Naive thymus-derived CD4-positive, alpha-beta T cell (primary cell): ENCODE data around the gene HERC3. TPM values are rescaled to one million over a fixed set of nuclear protein-coding genes. Genes with fewer than 3 reads are reported as not detected.

Experiments
- ATAC-seq: fragments of 150-1000 bp; cut with Tn5 transposase; 2 replicates; pipeline ENCODE4 v1.10.0; 2021; ENCODE audit warnings: mild to moderate bottlenecking, moderate library complexity
- CTCF ChIA-PET: fragments of 350-600 bp; sonication (Branson Sonifier 250); formaldehyde crosslinking; loops from one replicate; lab custom pipeline; 2021; ENCODE audit warnings: antibody characterized with exemption; lab: Charles Lee
- POLR2A ChIA-PET: fragments of 350-600 bp; sonication (Branson Sonifier 250); formaldehyde crosslinking; loops from one replicate; lab custom pipeline; 2021; ENCODE audit warnings: antibody characterized with exemption, inconsistent platforms; lab: Charles Lee
- DNase-seq, 9 donors: peaks; one replicate each; pipeline versions ENCODE4 v3.0.0 to v3.0.0-alpha.2; 2020 to 2022; ENCODE audit warnings: mixed read lengths in 1 of 9
- H3K27ac ChIP-seq: one replicate; pipeline ENCODE4 v1.7.0; 2013; ENCODE audit warnings: mild to moderate bottlenecking, low read depth, low read length, moderate library complexity
- H3K27me3 ChIP-seq, 2 donors: one replicate each; pipeline ENCODE4 v1.7.0; 2013; ENCODE audit warnings: low read length in 2 of 2, mild to moderate bottlenecking in 2 of 2, moderate library complexity in 2 of 2; ENCODE audit not compliant: control insufficient read depth in 2 of 2, insufficient read depth in 2 of 2
- H3K36me3 ChIP-seq, 3 experiments: 1 replicate in 2 of 3; 2 replicates in 1 of 3; pipeline ENCODE4 v1.7.0; 2013; ENCODE audit warnings: low read length in 3 of 3, mild to moderate bottlenecking in 3 of 3, moderate library complexity in 1 of 3; ENCODE audit not compliant: insufficient read depth in 3 of 3, control insufficient read depth in 2 of 3
- H3K4me1 ChIP-seq, 2 donors: one replicate each; pipeline ENCODE4 v1.7.0; 2013; ENCODE audit warnings: low read length in 2 of 2, mild to moderate bottlenecking in 2 of 2, moderate library complexity in 1 of 2; ENCODE audit not compliant: control insufficient read depth in 2 of 2, insufficient read depth in 2 of 2
- H3K4me3 ChIP-seq: 2 replicates; pipeline ENCODE4 v1.7.0; 2013; ENCODE audit warnings: mild to moderate bottlenecking, low read length
- H3K9me3 ChIP-seq, 3 experiments: 1 replicate in 2 of 3; 2 replicates in 1 of 3; pipeline ENCODE4 v1.7.0; 2013; ENCODE audit warnings: low read length in 3 of 3; ENCODE audit not compliant: control insufficient read depth in 2 of 3
- H3K27ac Mint-ChIP-seq, 9 donors: one replicate each; pipeline ENCODE4 v1.8.0; 2020 to 2022; ENCODE audit warnings: mixed read lengths in 9 of 9, mild to moderate bottlenecking in 8 of 9, moderate library complexity in 5 of 9, inconsistent platforms in 2 of 9
- H3K27me3 Mint-ChIP-seq, 5 donors: one replicate each; pipeline ENCODE4 v1.8.0; 2021 to 2022; ENCODE audit warnings: mixed read lengths in 5 of 5, mild to moderate bottlenecking in 1 of 5
- H3K36me3 Mint-ChIP-seq, 5 donors: one replicate each; pipeline ENCODE4 v1.8.0; 2020 to 2022; ENCODE audit warnings: mixed read lengths in 5 of 5, mild to moderate bottlenecking in 3 of 5, inconsistent platforms in 1 of 5
- H3K4me1 Mint-ChIP-seq, 7 donors: one replicate each; pipeline ENCODE4 v1.8.0; 2020 to 2022; ENCODE audit warnings: mixed read lengths in 7 of 7, mild to moderate bottlenecking in 3 of 7, inconsistent platforms in 1 of 7
- H3K4me3 Mint-ChIP-seq, 10 donors: one replicate each; pipeline ENCODE4 v1.8.0; 2020 to 2022; ENCODE audit warnings: mild to moderate bottlenecking in 10 of 10, mixed read lengths in 10 of 10, moderate library complexity in 6 of 10, inconsistent platforms in 2 of 10
- H3K9me3 Mint-ChIP-seq, 11 donors: one replicate each; pipeline ENCODE4 v1.8.0; 2020 to 2022; ENCODE audit warnings: mixed read lengths in 11 of 11, mild to moderate bottlenecking in 4 of 11, inconsistent platforms in 1 of 11, moderate library complexity in 1 of 11
- intact Hi-C, 2 donors: fragments of 100-400 bp; cut with micrococcal nuclease; formaldehyde crosslinking; loops; one replicate each; pipeline ENCODE4 v1.15.1; 2023
- polyA plus RNA-seq, 2 donors: library from polyadenylated mRNA; unstranded; fragments of 300-500 nt; fragmentation: Illumina TruSeq; gene quantifications; one replicate each; pipeline ENCODE4 v1.2.3, GENCODE V29; 2021
- total RNA-seq, 6 experiments: library from RNA in 5 of 6; stranded (reverse) in 5 of 6; gene quantifications; 1 replicate in 5 of 6; 2 replicates in 1 of 6; pipeline ENCODE4 v1.2.3 and lab custom pipeline; 2021 to 2026

HERC3 gene
- total and polyA plus RNA-seq, 7 experiments from 2014 or later = 38.1 to 130 (median 101) TPM

DNA sequence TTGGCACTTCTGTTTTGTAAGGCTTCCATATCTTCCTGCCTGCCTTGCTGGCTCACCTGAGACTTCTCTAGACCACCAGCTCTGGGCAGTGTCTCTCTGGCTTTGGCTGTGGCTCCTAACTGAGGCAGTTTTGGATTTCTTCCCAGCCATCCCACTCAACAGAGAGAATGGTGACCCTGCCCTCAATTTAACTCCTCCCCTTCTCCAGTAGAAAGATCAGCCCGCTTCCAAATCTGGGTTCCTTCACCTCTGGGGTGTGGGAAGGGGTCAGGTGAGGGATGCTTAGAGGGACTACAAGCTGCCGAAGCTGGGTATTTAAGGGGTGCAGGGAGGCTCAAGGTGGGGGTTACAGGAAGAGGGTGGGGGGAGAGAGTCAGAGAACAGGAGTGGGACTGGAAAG is 81.6 kb downstream of the HERC3 start:
- peaks cover 0 to 9% (median 7%) of the 10 kb centered on the region in 7 donors for H3K4me1 Mint-ChIP-seq
- no peak for ATAC-seq
- Histone ChIP-seq H3K9me3 (no peaks in the 10 kb centered on the region), H3K27me3 (no peaks in the 10 kb centered on the region), H3K4me1 (no peaks in the 10 kb centered on the region), H3K36me3 (peaks cover 11 to 71% (median 16%) of the 10 kb centered on the region in 3 experiments), H3K4me3 (no peak overlapping the region), H3K27ac (no peak overlapping the region)
- intact Hi-C loops = loop anchor here (1.0 to 2.0 kb wide), 3 partner anchors 15 to 355 kb away; no protein-coding TSS in a partner anchor
- H3K4me3 Mint-ChIP-seq = no peak overlapping the region
- no peaks in the 10 kb centered on the region for H3K27me3 Mint-ChIP-seq
- ChIA-PET CTCF (interaction anchor here (0.6 to 1.3 kb wide), 5 partner anchors 11 to 1480 kb away, joined by 3 to 5 read pairs (median 3); no protein-coding TSS in a partner anchor), POLR2A (no interaction called here)
- DNase-seq = no peak
- peaks cover 15 to 53% (median 24%) of the 10 kb centered on the region in 5 donors for H3K36me3 Mint-ChIP-seq
- H3K27ac Mint-ChIP-seq = no peak overlapping the region
- H3K9me3 Mint-ChIP-seq = no peaks in the 10 kb centered on the region

DNA sequence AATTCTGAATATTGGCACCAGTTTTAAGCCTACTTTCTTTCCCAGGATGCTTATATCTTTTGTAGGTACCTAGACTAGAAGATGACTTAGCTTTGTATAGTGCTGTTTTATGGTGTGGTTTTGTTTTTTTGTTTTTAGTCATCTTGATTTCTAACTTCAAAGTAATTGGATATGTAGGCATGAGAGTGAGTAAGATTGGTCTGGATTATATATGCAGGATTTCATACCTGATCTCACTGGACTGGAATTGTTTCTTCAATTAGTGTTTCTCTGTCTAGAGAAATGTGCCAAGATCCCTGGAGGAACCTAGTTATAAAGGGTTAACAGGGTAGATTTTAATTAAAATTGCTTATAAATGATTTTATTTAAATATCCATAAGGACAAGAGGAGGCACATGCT is 82.3 kb downstream of the HERC3 start:
- no peaks in the 10 kb centered on the region for H3K9me3 Mint-ChIP-seq
- peaks cover 0 to 9% (median 7%) of the 10 kb centered on the region in 7 donors for H3K4me1 Mint-ChIP-seq
- no peak for DNase-seq
- no peaks in the 10 kb centered on the region for H3K27me3 ChIP-seq
- no peaks in the 10 kb centered on the region for H3K9me3 ChIP-seq
- ChIA-PET POLR2A (no interaction called here), CTCF (no interaction called here)
- H3K27me3 Mint-ChIP-seq = no peaks in the 10 kb centered on the region
- ATAC-seq = no peak
- no peak overlapping the region for H3K4me3 Mint-ChIP-seq
- H3K27ac Mint-ChIP-seq = peak overlapping the region in 2 of 9 donors; percentile 36 to 65
- H3K36me3 Mint-ChIP-seq = peaks cover 21 to 54% (median 31%) of the 10 kb centered on the region in 5 donors
- H3K4me1 ChIP-seq = no peaks in the 10 kb centered on the region
- peaks cover 7 to 71% (median 17%) of the 10 kb centered on the region in 3 experiments for H3K36me3 ChIP-seq
- no peak overlapping the region for H3K4me3 ChIP-seq
- H3K27ac ChIP-seq = no peak overlapping the region
- intact Hi-C loops = no loop called here

DNA sequence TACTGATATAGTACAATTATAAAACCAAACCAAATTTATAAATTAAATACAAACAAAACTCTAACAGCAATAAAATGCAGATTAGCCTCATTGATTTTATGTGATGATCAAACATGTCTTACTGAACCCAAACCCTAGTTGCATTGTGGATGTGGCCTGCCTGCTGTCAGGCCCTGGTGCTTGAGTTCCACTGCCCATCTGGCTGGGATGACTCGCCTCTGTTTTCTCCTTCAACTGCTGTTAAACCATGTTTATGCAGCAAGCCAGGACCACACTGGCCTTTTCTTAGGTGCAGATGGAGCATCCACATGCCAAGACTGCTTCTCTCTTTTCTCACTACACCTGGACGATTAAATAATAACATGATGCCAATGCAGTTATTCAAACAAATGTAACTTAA is 82.7 kb downstream of the HERC3 start:
- no peaks in the 10 kb centered on the region for H3K27me3 Mint-ChIP-seq
- H3K4me1 ChIP-seq = no peaks in the 10 kb centered on the region
- peaks cover 10 to 71% (median 21%) of the 10 kb centered on the region in 3 experiments for H3K36me3 ChIP-seq
- peaks cover 0 to 9% (median 7%) of the 10 kb centered on the region in 7 donors for H3K4me1 Mint-ChIP-seq
- no peak overlapping the region for H3K4me3 Mint-ChIP-seq
- peaks cover 25 to 54% (median 35%) of the 10 kb centered on the region in 5 donors for H3K36me3 Mint-ChIP-seq
- H3K4me3 ChIP-seq = no peak overlapping the region
- CTCF ChIA-PET = no interaction called here
- intact Hi-C loops = no loop called here
- no peaks in the 10 kb centered on the region for H3K27me3 ChIP-seq
- H3K9me3 ChIP-seq = no peaks in the 10 kb centered on the region
- ATAC-seq (no peak), DNase-seq (no peak)
- peak overlapping the region in 1 of 9 donors; percentile 24 for H3K27ac Mint-ChIP-seq
- POLR2A ChIA-PET = interaction anchor here (0.6 kb wide), 1 partner anchor 583 kb away, joined by 3 read pairs; no protein-coding TSS in a partner anchor
- H3K9me3 Mint-ChIP-seq = no peaks in the 10 kb centered on the region
- H3K27ac ChIP-seq = no peak overlapping the region

DNA sequence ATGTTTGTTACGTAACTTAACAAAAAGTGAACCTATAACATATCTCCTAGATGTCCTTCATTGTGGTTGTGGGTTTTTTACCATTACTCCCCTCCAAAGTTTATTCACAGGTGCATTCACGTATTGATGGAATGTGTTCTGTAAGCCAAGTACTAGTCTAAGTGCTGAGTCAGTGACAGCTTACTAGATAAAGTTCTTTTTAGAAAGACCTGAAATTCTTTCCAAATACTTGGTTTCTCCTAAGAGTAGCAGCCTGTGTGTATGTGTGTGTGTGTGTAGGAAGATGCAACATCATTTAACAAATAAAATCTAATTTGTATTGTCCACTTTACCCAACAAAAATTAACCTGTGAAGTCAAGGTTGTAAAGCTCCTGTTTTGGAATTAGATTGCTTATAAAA is 83.3 kb downstream of the HERC3 start:
- Mint-ChIP-seq H3K4me1 (peaks cover 0 to 9% (median 7%) of the 10 kb centered on the region in 7 donors), H3K4me3 (no peak overlapping the region), H3K27me3 (no peaks in the 10 kb centered on the region), H3K36me3 (peaks cover 25 to 54% (median 41%) of the 10 kb centered on the region in 5 donors), H3K9me3 (no peaks in the 10 kb centered on the region), H3K27ac (peak overlapping the region in 3 of 9 donors; percentile 24 to 77 (median 43))
- ChIA-PET CTCF (interaction anchor here (1.4 kb wide), 1 partner anchor 136 kb away, joined by 3 read pairs; no protein-coding TSS in a partner anchor), POLR2A (interaction anchor here (0.6 kb wide), 1 partner anchor 583 kb away, joined by 3 read pairs; no protein-coding TSS in a partner anchor)
- DNase-seq (no peak), ATAC-seq (no peak)
- Histone ChIP-seq H3K27ac (no peak overlapping the region), H3K9me3 (no peaks in the 10 kb centered on the region), H3K36me3 (peaks cover 13 to 72% (median 21%) of the 10 kb centered on the region in 3 experiments), H3K4me3 (no peak overlapping the region), H3K4me1 (no peaks in the 10 kb centered on the region), H3K27me3 (no peaks in the 10 kb centered on the region)
- intact Hi-C loops = no loop called here

DNA sequence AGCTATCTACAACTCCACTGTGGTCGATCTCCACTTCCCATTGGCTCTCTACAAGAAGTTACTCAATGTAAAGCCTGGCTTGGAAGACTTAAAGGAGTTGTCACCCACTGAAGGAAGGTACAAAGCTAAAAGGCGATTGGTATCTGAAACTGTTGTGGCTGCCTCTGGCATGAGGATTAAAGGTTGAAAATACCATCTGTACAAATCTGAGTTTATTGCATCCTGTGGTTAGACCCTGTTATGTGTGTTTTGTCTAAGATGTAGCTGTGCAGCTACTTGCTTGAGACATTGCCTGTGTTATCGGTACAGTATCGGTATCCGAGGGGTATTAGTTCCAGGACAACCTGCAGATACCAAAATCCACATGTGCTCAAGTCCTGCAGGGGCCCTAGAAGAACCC is 88.9 kb downstream of the HERC3 start:
- Histone ChIP-seq H3K27me3 (no peaks in the 10 kb centered on the region), H3K27ac (no peak overlapping the region), H3K4me3 (no peak overlapping the region), H3K9me3 (no peaks in the 10 kb centered on the region), H3K36me3 (peaks cover 17 to 59% (median 26%) of the 10 kb centered on the region in 3 experiments), H3K4me1 (no peaks in the 10 kb centered on the region)
- H3K36me3 Mint-ChIP-seq = peaks cover 27 to 80% (median 72%) of the 10 kb centered on the region in 5 donors
- no peak for ATAC-seq
- DNase-seq = no peak
- no peaks in the 10 kb centered on the region for H3K27me3 Mint-ChIP-seq
- ChIA-PET POLR2A (no interaction called here), CTCF (no interaction called here)
- peaks cover 0 to 4% (median 0%) of the 10 kb centered on the region in 7 donors for H3K4me1 Mint-ChIP-seq
- H3K27ac Mint-ChIP-seq = no peak overlapping the region
- intact Hi-C loops = loop anchor here in 1 of 2 donors (2.0 kb wide), 1 partner anchor 14 kb away; no protein-coding TSS in a partner anchor
- H3K4me3 Mint-ChIP-seq = no peak overlapping the region
- peaks cover 0 to 5% (median 0%) of the 10 kb centered on the region in 11 donors for H3K9me3 Mint-ChIP-seq

DNA sequence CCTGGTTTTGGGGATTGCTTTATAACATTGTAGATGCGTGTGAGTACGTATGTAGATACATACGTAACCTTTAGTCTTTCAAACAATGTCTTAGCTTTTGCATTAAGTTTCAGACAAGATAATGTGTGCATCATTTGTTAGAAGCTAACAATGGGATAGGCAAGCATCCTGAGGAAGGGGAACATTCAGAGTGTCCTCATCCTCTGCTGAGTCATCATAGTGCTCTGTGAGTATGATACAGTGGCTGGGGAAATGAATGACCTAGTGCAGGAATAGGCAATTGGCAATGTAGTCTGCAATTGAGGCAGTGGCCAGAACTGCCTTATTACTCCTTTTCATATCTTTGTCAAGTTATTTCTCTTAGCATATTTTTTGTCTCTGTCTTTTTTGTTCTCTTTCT is 98.1 kb downstream of the HERC3 start:
- Mint-ChIP-seq H3K36me3 (peaks cover 17 to 58% (median 37%) of the 10 kb centered on the region in 5 donors), H3K4me1 (peaks cover 0 to 14% (median 3%) of the 10 kb centered on the region in 7 donors), H3K27ac (peak overlapping the region in 2 of 9 donors; percentile 55 to 83), H3K4me3 (no peak overlapping the region), H3K9me3 (no peaks in the 10 kb centered on the region), H3K27me3 (no peaks in the 10 kb centered on the region)
- intact Hi-C loops = no loop called here
- ATAC-seq = peak; percentile 50
- CTCF ChIA-PET = no interaction called here
- DNase-seq = no peak
- POLR2A ChIA-PET = interaction anchor here (0.9 kb wide), 1 partner anchor 47 kb away, joined by 3 read pairs; no protein-coding TSS in a partner anchor
- Histone ChIP-seq H3K4me1 (no peaks in the 10 kb centered on the region), H3K27me3 (no peaks in the 10 kb centered on the region), H3K27ac (no peak overlapping the region), H3K36me3 (peaks cover 0 to 55% (median 7%) of the 10 kb centered on the region in 3 experiments), H3K9me3 (no peaks in the 10 kb centered on the region), H3K4me3 (no peak overlapping the region)
